Upper lobe of left lung (tissue), 6 donors: ENCODE measurements around the gene PIRT. TPM values are rescaled to one million over a fixed set of nuclear protein-coding genes. Genes with fewer than 3 reads are reported as not detected.

Experiments
- ATAC-seq, 2 donors: fragments of 200-7000 bp; cut with Tn5 transposase; one replicate each; pipeline ENCODE4 v1.9.1; 2022; ENCODE audit warnings: mild to moderate bottlenecking in 2 of 2, moderate library complexity in 2 of 2; ENCODE audit not compliant: low FRiP score in 2 of 2
- DNase-seq, 2 donors: peaks; one replicate each; pipeline ENCODE4 v3.0.0-alpha.2; 2019 to 2020
- H3K27ac ChIP-seq, 4 donors: fragments of 200-600 bp; sonication (generic); one replicate each; pipeline ENCODE4 v1.5.1; 2016 to 2019
- H3K27me3 ChIP-seq, 4 donors: fragments of 200-600 bp; sonication (generic); one replicate each; pipeline ENCODE4 v1.5.1; 2017 to 2019
- H3K36me3 ChIP-seq, 4 donors: fragments of 200-600 bp; sonication (generic); one replicate each; pipeline ENCODE4 v1.5.1; 2016 to 2019
- H3K4me1 ChIP-seq, 4 donors: fragments of 200-600 bp; sonication (generic); one replicate each; pipeline ENCODE4 v1.5.1; 2018 to 2019
- H3K4me3 ChIP-seq, 4 donors: fragments of 200-600 bp; sonication (generic); one replicate each; pipeline ENCODE4 v1.5.1; 2017 to 2019; ENCODE audit warnings: mild to moderate bottlenecking in 2 of 4, moderate library complexity in 1 of 4
- H3K9me3 ChIP-seq, 4 donors: fragments of 200-600 bp; sonication (generic); one replicate each; pipeline ENCODE4 v1.5.1; 2018 to 2019
- CTCF ChIP-seq, 6 experiments: fragments of 450-650 bp in 4 of 6; fragments of 200-600 bp in 2 of 6; sonication (generic) in 2 of 6; IDR thresholded peaks; one replicate each; pipeline ENCODE4 v1.5.1; 2016 to 2019; ENCODE audit warnings: antibody characterized with exemption in 6 of 6
- EP300 ChIP-seq, 4 donors: sonication (generic); formaldehyde crosslinking; IDR thresholded peaks; one replicate each; pipeline ENCODE4 v1.5.1; 2017; ENCODE audit warnings: antibody characterized with exemption in 4 of 4, control low read depth in 2 of 4
- POLR2A ChIP-seq, 4 donors: fragments of 450-650 bp; IDR thresholded peaks; one replicate each; pipeline ENCODE4 v1.5.1; 2016 to 2017; ENCODE audit warnings: antibody characterized with exemption in 4 of 4, mild to moderate bottlenecking in 2 of 4
- POLR2AphosphoS5 ChIP-seq, 2 donors: sonication (generic); formaldehyde crosslinking; IDR thresholded peaks; one replicate each; pipeline ENCODE4 v1.5.1; 2017; ENCODE audit warnings: antibody characterized with exemption in 2 of 2
- WGBS, 2 donors: methylation state at CpG; one replicate each; pipeline ENCODE4 v1.1.5; 2017 to 2018; 5-methylcytosine and 5-hydroxymethylcytosine counted together
- total RNA-seq, 6 donors: library from RNA; depleted of rRNA in 4 of 6; stranded (reverse); fragments of >200 nt in 4 of 6; gene quantifications; one replicate each; pipeline versions ENCODE4 v1.1.0 to v1.2.1, GENCODE V29; 2016 to 2021
- donor health status: DM: no; HTN: no; CAD: no; lungs with moderate emphysema.
- donor health status: DM: no; HTN: yes; CAD: no; lungs with severe emphysema.

Gene PIRT
- total RNA-seq, 6 donors from 2014 or later = not detected

GRCh38 chr17:10821770-10822169 lies 16.1 kb downstream of the PIRT start:
- no peak for ATAC-seq
- Histone ChIP-seq H3K4me3 (no peak overlapping the region), H3K27ac (no peak overlapping the region), H3K36me3 (no peaks in the 10 kb centered on the region), H3K27me3 (no peaks in the 10 kb centered on the region), H3K9me3 (no peaks in the 10 kb centered on the region), H3K4me1 (no peaks in the 10 kb centered on the region)
- no peak for TF ChIP-seq POLR2A (IDR thresholded peaks at IDR 0.05)
- TF ChIP-seq EP300 (IDR thresholded peaks at IDR 0.05) = no peak
- TF ChIP-seq POLR2AphosphoS5 (IDR thresholded peaks at IDR 0.05) = no peak
- no peak for TF ChIP-seq CTCF (IDR thresholded peaks at IDR 0.05)
- DNase-seq = no peak

GRCh38 chr17:10821054-10821453 lies 16.8 kb downstream of the PIRT start:
- Histone ChIP-seq H3K4me3 (no peak overlapping the region), H3K36me3 (no peaks in the 10 kb centered on the region), H3K27ac (no peak overlapping the region), H3K9me3 (no peaks in the 10 kb centered on the region), H3K4me1 (no peaks in the 10 kb centered on the region), H3K27me3 (no peaks in the 10 kb centered on the region)
- no peak for DNase-seq
- no peak for ATAC-seq
- TF ChIP-seq EP300 (IDR thresholded peaks at IDR 0.05) (no peak), CTCF (IDR thresholded peaks at IDR 0.05) (no peak), POLR2AphosphoS5 (IDR thresholded peaks at IDR 0.05) (no peak), POLR2A (IDR thresholded peaks at IDR 0.05) (no peak)
- WGBS, 2 donors = 35 to 53% methylated on average over 4 of the region's 4 CpGs

GRCh38 chr17:10815319-10815718 lies 22.6 kb downstream of the PIRT start:
- ATAC-seq (no peak), DNase-seq (no peak)
- 80 to 81% methylated on average over 5 of the region's 5 CpGs for WGBS, 2 donors
- Histone ChIP-seq H3K27ac (no peak overlapping the region), H3K4me3 (no peak overlapping the region), H3K9me3 (no peaks in the 10 kb centered on the region), H3K4me1 (no peaks in the 10 kb centered on the region), H3K36me3 (no peaks in the 10 kb centered on the region), H3K27me3 (no peaks in the 10 kb centered on the region)
- no peak for TF ChIP-seq CTCF (IDR thresholded peaks at IDR 0.05)
- TF ChIP-seq EP300 (IDR thresholded peaks at IDR 0.05) = no peak
- no peak for TF ChIP-seq POLR2AphosphoS5 (IDR thresholded peaks at IDR 0.05)
- TF ChIP-seq POLR2A (IDR thresholded peaks at IDR 0.05) = no peak

GRCh38 chr17:10814075-10814474 lies 23.8 kb downstream of the PIRT start:
- no peak for ATAC-seq
- H3K4me3 ChIP-seq = no peak overlapping the region
- H3K27ac ChIP-seq = no peak overlapping the region
- no peaks in the 10 kb centered on the region for H3K4me1 ChIP-seq
- TF ChIP-seq CTCF (IDR thresholded peaks at IDR 0.05) = no peak
- no peak for TF ChIP-seq POLR2AphosphoS5 (IDR thresholded peaks at IDR 0.05)
- no peak for TF ChIP-seq EP300 (IDR thresholded peaks at IDR 0.05)
- no peak for TF ChIP-seq POLR2A (IDR thresholded peaks at IDR 0.05)
- 39 to 55% methylated on average over 1 of the region's 1 CpG for WGBS, 2 donors
- no peak for DNase-seq
- H3K27me3 ChIP-seq = no peaks in the 10 kb centered on the region
- no peaks in the 10 kb centered on the region for H3K9me3 ChIP-seq
- H3K36me3 ChIP-seq = no peaks in the 10 kb centered on the region

- H3K36me3 ChIP-seq = no peaks in the 10 kb centered on the region
- no peak for TF ChIP-seq EP300 (IDR thresholded peaks at IDR 0.05)
- no peak for TF ChIP-seq POLR2AphosphoS5 (IDR thresholded peaks at IDR 0.05)
- no peaks in the 10 kb centered on the region for H3K4me1 ChIP-seq
- no peak for ATAC-seq
- H3K4me3 ChIP-seq = no peak overlapping the region
- no peak overlapping the region for H3K27ac ChIP-seq
- no peaks in the 10 kb centered on the region for H3K27me3 ChIP-seq
- WGBS, 2 donors = 35 to 61% methylated on average over 4 to 5 of the region's 5 CpGs
- H3K9me3 ChIP-seq = no peaks in the 10 kb centered on the region
- no peak for DNase-seq
These were observed 25.2 kb downstream of the PIRT start for GRCh38 chr17:10812674-10813073.
